GM20431 (cell line): ENCODE results near the gene VN1R5.
"Not testable (repeated sequence)": the region's sequence is repeated elsewhere in the genome, so short reads cannot be mapped to it uniquely, and the experiment has no call there.

Experiments used
- in situ Hi-C: fragments of 300-500 bp; cut with MseI, MboI; formaldehyde crosslinking; loops from one replicate; pipeline ENCODE4 v1.15.0; 2020; ENCODE audit warnings: low sequenced_read_pairs; ENCODE audit not compliant: unreplicated experiment

Gene VN1R5

GRCh38 chr1:247269133-247269532 is 13.3 kb downstream of the VN1R5 start:
- in situ Hi-C loops, result no loop called here

DNA sequence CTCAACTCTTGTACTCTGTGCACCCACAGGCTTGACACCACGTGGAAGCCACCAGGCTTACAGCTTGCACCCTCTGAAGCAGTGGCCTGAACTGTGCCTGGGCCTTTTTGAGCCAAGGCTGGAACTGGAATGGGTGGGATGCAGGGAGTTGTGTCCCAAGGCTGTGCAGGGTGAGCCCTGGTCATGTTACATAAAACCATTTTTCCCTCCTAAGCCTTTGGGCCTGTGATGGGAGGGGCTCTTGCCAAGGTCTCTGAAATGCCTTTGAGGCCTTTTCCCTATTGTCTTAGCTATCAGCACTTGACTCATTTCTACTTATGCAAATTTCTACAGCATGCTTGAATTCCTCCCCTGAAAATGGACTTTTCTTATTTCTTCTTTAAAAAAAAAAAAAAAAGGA is 14.1 kb downstream of the VN1R5 start:
- in situ Hi-C loops, result no loop called here

- in situ Hi-C loops, result no loop called here
Observed at GRCh38 chr1:247273013-247273412, 17.1 kb downstream of the VN1R5 start.

DNA sequence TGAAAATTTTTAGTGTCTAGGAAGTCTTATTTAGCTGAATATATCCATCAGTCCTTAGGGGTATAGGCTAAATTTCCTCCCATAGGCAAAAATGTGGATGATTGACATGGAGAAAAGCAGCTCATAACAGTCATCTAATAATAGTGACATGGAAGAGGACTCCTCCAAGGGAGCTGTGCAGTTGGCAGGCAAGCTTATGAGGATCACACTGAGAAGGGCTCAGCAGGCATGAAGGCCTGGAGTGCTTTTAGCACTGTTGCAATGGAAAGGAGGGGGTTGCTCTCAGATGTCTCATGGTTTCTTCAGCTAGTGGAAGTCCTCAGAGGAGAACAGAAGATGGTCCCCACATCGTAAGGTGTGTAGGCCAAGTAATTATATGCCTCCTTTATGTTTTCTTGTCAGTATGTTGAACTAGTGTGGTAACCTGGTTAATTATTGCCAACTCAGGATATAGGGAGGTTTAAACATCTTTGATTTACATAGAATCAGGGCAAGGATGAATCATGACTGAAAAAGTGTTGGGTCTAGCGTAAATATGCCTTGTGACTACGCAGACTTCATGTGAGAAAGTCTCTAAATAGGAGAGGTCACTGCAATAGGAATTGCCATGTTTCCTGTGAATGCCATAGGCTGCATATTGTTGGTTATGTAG is 18.9 kb downstream of the VN1R5 start:
- in situ Hi-C loops, result no loop called here

DNA sequence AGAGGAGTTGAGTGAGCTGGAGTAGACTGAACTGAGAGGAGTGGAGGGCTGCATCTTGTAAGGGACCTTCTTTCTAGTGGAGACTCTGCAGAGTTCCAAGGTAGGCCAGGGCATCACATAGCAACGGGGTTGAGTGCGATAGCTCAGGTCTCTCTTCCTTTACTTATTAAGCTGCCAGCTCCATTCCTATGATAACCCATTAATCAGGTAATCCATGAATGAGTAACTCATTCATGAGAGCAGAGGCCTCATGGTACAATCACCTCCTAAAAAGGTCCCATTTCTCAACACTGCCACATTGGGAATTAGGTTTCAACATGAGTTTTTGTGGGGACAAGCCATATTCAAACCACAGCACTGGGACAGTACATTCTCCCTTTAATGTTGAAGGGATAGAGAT is 21.3 kb downstream of the VN1R5 start:
- in situ Hi-C loops, result no loop called here

- in situ Hi-C loops, result no loop called here
Observed at GRCh38 chr1:247281001-247281574, 25.2 kb downstream of the VN1R5 start.

DNA sequence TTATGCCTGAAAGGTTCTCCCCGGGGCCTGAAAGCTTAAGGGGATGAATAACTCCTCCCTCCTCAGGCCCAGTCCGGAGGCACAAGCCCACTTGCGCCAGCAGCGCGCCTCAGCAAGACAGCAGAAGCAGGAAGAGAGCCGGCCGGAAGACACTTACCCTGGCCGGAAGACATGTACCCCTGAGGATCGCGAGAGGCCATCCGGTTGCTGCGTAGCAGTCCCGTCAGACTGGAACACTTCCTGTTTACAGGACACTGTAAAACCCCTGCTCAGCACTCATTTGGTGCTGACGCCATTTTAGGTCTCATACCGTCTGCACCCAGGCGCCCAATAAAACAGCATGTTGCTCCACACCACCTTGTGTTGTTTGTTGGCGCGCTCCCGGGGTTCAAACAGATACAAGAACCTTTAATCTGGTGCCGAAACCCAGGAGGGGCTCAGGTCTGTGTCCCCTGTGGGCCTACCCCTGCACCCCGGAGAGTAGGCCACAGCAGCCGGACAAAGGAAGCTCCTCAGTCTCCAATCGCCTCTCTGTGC is 30.3 kb downstream of the VN1R5 start:
- in situ Hi-C loops, result no loop called here

GRCh38 chr1:247287460-247287859 is 31.6 kb downstream of the VN1R5 start:
- in situ Hi-C loops, result no loop called here

DNA sequence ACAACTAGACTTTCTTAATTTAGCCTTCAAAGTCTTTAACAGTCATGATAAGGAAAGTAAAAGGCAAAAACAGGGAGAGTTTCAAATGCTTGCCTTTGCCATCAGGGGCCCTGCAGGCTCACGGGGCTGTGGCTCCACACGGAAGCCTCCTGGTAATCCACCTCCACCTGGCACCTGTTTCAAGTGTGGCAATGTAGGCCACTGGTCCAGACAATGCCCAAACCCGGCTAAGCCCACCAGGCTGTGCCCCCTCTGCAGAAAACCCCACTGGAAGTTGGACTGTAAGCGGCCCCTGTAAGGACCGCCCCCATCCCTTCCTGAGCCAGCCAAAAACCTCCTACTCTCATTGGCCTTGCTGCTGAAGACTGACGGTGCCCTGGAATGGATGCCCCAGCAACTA is 32.5 kb downstream of the VN1R5 start:
- in situ Hi-C loops, result no loop called here

DNA sequence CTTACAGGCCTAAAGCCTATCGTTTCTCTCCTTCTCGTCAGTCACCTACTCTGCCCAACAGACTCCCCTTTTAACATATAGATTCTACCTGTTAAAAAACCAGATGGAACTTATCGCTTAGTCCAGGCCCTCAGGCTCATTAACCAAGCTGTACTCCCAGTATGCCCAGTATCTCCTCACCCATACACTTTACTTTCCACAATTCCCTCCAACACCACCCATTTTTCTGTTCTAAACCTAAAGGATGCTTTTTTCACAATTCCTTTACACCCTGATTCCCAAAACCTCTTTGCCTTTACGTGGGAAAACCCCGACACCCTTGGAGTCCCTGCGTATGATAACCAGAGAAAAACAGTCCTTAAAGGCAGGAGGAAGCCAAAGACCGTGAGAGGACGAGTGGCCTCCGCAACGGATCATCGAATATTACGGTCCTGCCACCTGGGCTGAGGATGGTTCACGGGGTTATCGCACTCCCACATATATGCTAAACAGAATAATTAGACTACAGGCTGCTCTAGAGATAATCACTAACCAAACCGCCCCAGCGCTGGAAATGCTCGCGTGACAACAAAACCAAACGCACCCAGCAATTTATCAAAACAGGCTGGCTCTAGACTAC is 33.5 kb downstream of the VN1R5 start:
- in situ Hi-C loops, result not testable (repeated sequence)

GRCh38 chr1:247290576-247290975 is 34.7 kb downstream of the VN1R5 start:
- in situ Hi-C loops, result no loop called here

- in situ Hi-C loops, result no loop called here
Observed at GRCh38 chr1:247291161-247291560, 35.3 kb downstream of the VN1R5 start.

DNA sequence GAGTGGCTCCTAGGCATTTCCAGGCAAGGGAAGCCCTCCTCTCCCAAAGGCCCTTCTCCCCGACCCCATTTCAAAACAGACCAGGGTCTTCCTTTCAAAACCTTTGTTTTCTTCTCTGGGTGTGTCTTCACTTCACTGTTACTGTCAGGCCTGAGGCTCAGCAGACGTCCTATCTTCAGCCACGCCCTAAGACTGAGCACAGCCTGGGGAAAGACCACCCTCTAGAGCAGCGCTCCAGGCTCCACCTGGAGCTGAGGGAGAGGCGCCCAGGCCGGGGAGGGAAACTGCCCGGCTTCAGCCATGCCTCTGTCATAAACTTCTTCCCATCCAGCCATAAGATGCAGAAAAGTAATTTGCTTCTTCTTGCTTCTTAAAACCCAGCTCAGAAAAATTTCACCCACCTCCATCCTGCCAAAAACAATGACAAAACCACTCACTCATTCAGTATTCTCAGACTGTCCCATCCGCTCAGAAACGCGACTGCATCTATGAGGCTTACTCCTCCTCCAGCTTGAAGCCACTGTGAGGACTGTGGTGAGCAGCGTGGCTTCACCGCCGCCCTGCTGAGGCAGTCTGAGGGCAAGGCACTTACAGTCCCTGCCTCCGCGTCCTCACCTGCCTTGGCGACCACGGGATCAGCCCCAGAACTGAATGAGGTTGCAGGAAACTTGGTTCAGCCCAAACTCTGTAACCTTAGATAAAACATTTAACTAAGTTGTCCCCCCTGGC is 36.1 kb downstream of the VN1R5 start:
- in situ Hi-C loops, result no loop called here

- in situ Hi-C loops, result no loop called here
Observed at GRCh38 chr1:247293047-247293446, 37.2 kb downstream of the VN1R5 start.

GRCh38 chr1:247294282-247294681 is 38.4 kb downstream of the VN1R5 start:
- in situ Hi-C loops, result no loop called here

GRCh38 chr1:247295274-247295684 is 39.4 kb downstream of the VN1R5 start:
- in situ Hi-C loops, result no loop called here

DNA sequence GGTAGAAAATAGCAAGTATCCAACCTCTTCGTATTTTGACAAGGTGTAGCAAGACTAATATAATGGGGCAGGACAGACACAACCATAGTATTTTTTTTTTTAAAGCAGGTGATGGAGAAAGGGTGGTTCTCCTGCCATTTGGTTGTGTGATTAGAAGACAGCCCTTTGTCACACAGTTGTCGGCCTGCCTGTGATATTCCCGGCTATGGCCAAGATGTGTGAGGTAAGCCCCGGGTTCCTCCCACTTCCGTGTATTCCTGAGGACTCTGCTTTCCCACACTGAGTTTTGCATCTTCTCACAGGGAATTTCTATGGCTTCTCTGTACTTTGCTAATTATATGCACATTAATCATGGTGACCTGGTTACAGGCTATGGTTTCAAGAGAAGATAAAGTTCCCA is 39.9 kb downstream of the VN1R5 start:
- in situ Hi-C loops, result no loop called here

- in situ Hi-C loops, result no loop called here
Observed at GRCh38 chr1:247296599-247297180, 40.8 kb downstream of the VN1R5 start.

DNA sequence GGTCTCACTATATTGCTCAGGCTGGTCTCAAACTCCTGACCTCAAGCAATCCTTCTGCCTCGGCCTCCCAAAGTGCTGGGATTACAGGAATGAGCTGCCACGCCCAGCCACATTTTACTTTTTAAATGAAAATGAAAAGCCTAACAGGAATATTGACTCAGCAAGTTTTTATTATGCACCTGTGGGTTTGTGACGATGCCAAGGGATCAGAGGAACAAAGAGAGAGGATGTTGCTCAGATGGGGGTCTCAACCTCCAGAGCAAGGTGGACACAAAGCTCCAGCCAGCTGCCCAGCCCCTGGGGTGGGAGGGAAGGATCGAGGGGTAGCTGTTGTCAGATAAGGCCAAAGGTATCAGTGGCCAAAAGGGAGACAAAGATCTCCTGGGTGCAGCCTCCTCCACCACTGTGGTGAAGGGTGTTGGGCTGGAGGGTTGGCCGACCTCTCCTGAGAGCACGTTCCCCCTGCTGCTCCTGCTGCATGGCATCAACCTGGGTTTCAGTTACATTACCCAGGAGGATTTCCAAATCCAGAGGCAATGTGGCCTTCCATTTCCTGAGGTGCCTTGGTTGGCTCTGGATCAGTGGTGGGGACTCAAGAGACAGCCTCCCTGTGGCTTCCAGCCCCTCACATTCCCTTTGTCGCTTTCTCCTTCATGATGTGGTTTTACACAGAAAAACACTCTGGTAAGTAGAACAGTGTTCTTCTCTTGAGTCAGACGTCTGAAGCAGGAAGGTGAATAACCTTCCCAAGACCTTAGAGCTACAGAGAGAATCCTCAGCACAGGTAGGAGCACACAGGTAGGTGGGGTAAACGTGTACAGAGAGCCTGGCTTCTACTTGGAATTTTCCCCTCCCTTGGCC is 41.6 kb downstream of the VN1R5 start:
- in situ Hi-C loops, result no loop called here

- in situ Hi-C loops, result no loop called here
Observed at GRCh38 chr1:247298124-247298481, 42.2 kb downstream of the VN1R5 start.
